ENCODE measurements around the gene SCRN2. TPM values are rescaled to one million over a fixed set of nuclear protein-coding genes. Genes with fewer than 3 reads are reported as not detected.

SCRN2 gene
- total RNA-seq, 2 experiments from 2014 or later = 24.1 to 24.8 TPM

DNA sequence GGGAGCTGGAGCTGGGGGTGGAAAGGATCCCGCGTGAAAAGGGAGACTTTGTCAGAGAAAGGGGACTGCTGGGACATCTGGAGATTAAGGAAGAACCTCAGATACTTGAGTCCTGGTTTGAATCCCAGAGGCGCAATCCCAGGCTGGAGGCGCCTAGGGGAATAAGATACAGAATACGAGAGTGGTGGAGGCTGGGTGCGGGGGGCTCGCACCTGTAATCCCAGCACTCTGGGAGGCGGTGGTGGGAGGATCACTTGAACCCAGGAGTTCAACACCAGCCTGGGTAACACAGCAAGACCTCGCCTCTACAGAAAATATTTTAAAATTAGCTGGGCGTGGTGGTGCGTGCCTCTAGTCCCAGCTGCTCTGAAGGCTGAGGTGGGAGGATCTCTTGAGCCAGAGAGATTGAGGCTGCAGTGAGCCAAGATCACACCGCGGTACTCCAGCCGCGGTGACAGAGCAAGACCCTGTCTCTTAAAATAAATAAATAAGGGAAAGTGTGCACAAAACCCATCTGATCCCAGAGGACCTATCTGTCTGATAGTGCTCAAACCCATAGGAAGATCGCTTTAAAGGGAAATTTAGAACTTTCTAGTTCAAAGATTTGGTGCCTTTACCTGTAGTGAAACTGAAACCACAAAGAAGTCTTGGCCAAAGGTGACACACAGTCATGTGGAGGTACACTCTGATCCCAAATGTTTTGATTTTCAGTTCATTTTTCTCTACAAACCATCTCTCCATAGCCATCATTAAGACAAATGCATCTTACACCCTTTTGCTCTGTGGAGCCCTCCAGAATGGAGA lies 617 bp upstream of the SCRN2 start:
- Mint-ChIP-seq H3K9me3 (ENCODE audit: insufficient read depth) (no peaks in the 10 kb centered on the region), H3K4me1 (ENCODE audit: low read depth) (peaks cover 30% of the 10 kb centered on the region), H3K36me3 (ENCODE audit: low read depth) (no peaks in the 10 kb centered on the region), H3K27ac (peak overlapping the region; percentile 95), H3K27me3 (ENCODE audit: low read depth) (peaks cover 22% of the 10 kb centered on the region), H3K4me3 (peak overlapping the region; percentile 99)
- CTCF ChIA-PET = interaction anchor here (0.8 to 18.7 kb wide), 24 partner anchors 11 to 210 kb away, joined by 3 to 538 read pairs (median 6); partner anchors contain the start of genes CDK5RAP3, LRRC46, MRPL10 and OSBPL7
- ATAC-seq = no peak
- POLR2A ChIA-PET = interaction anchor here (1.0 to 3.2 kb wide), 5 partner anchors 11 to 100 kb away, joined by 3 to 19 read pairs (median 8); partner anchors contain the start of genes LRRC46, MRPL10, PNPO and SP2
- DNase-seq = no peak

DNA sequence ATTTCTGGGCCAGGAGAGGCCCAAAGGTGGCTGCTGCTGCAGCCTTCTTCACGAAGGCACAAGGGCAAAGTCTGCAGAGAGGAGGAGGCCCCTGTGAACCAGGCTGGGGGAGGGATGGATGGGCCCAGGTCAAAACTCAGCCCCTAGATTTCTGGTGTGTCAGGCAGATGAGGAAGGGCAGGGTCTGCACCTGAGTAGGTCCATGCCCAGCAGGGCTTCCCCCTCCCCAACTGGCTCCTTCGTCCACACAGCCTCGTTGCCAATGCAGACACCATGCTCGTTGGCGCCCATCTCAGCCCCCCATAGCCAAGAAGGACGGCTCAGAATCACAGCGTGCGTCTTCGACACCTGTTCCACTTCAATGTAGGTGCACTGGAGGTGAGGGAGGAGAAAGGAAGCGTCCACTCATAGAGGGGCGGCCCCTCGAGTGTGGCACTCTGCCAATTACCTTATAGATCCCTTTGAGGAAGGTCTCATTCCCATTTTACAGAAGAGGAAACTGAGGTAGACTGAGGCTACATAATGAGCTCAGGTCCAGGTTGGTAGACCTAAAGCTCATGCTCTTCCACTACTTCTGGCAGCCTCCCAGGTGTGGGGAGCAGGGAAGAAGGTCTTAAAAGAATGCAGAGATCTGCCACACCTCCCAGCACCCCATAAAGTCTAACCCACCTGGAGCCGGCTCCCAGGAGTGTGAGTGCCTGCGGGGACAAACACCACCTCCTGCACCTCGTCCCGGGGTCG lies 902 bp downstream of the SCRN2 start:
- Mint-ChIP-seq H3K4me3 (peak overlapping the region; percentile 99), H3K27ac (peak overlapping the region; percentile 95), H3K9me3 (ENCODE audit: insufficient read depth) (no peaks in the 10 kb centered on the region), H3K4me1 (ENCODE audit: low read depth) (peaks cover 36% of the 10 kb centered on the region), H3K27me3 (ENCODE audit: low read depth) (peaks cover 9% of the 10 kb centered on the region), H3K36me3 (ENCODE audit: low read depth) (no peaks in the 10 kb centered on the region)
- POLR2A ChIA-PET = interaction anchor here (1.0 to 3.2 kb wide), 5 partner anchors 9 to 130 kb away, joined by 3 to 19 read pairs (median 8); partner anchors contain the start of genes LRRC46, MRPL10, PNPO and SP2
- ATAC-seq (no peak), DNase-seq (no peak)
- CTCF ChIA-PET = interaction anchor here (0.7 to 18.7 kb wide), 20 partner anchors 9 to 212 kb away, joined by 3 to 538 read pairs (median 7); partner anchors contain the start of genes CDK5RAP3, LRRC46, MRPL10 and OSBPL7

DNA sequence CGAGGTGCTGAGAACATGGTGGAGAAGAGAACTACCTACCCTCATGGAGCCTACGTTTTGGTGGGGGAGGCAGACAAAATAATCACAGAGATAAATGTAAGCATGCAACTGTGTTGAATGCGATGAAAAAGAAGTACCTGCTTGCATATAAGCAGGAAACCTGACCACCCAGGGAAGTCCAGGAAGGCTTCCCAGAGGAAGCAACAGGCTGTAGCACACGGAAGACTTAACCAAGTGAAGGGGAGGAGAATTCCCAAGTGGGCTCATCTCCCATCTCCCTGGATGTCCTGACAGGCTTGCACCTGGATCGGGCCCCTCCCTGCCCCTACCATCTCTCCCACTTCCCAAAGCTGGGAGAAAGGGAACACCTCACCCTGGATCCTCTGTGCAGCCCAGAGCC lies 2.0 kb downstream of the SCRN2 start:
- peaks cover 44% of the 10 kb centered on the region for H3K4me1 Mint-ChIP-seq (ENCODE audit: low read depth)
- ChIA-PET POLR2A (interaction anchor here (1.3 to 3.2 kb wide), 3 partner anchors 8 to 131 kb away, joined by 3 to 19 read pairs (median 18); partner anchors contain the start of genes LRRC46, MRPL10 and SP2), CTCF (interaction anchor here (1.2 to 18.7 kb wide), 2 partner anchors 48 to 131 kb away, joined by 7 to 538 read pairs; partner anchors contain the start of genes CDK5RAP3 and SP2)
- no peaks in the 10 kb centered on the region for H3K36me3 Mint-ChIP-seq (ENCODE audit: low read depth)
- ATAC-seq = no peak
- H3K4me3 Mint-ChIP-seq = no peak overlapping the region
- H3K9me3 Mint-ChIP-seq (ENCODE audit: insufficient read depth) = no peaks in the 10 kb centered on the region
- peaks cover under 1% of the 10 kb centered on the region for H3K27me3 Mint-ChIP-seq (ENCODE audit: low read depth)
- DNase-seq = no peak
- H3K27ac Mint-ChIP-seq = no peak overlapping the region

DNA sequence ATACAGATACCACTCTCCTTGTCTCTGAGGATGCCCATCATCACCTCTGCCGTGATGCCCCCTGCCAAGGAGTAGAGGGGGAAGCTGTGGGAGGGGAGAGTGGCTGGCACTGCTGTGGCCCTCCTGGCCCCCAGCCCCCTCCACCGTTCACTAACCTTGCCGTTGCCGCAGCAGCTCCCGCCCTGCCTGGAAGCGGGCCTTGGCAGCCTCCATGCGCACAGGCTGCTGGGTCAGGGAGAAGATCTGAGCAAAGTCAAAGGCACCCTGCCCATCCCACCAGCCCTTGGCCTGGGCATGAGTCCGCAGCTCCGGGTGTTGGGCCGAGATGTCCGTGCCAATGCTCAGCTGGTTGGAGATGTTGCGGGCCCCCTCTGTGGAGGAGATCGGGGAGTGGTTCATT lies 2.4 kb downstream of the SCRN2 start:
- H3K9me3 Mint-ChIP-seq (ENCODE audit: insufficient read depth) = no peaks in the 10 kb centered on the region
- ChIA-PET CTCF (interaction anchor here (18.7 kb wide), 1 partner anchor 48 kb away, joined by 538 read pairs; the partner anchor contains the start of gene SP2), POLR2A (interaction anchor here (3.2 kb wide), 1 partner anchor 57 kb away, joined by 18 read pairs; the partner anchor contains the start of gene SP2)
- H3K4me3 Mint-ChIP-seq = no peak overlapping the region
- ATAC-seq (no peak), DNase-seq (no peak)
- peaks cover 44% of the 10 kb centered on the region for H3K4me1 Mint-ChIP-seq (ENCODE audit: low read depth)
- H3K27ac Mint-ChIP-seq = no peak overlapping the region
- no peaks in the 10 kb centered on the region for H3K36me3 Mint-ChIP-seq (ENCODE audit: low read depth)
- no peaks in the 10 kb centered on the region for H3K27me3 Mint-ChIP-seq (ENCODE audit: low read depth)

DNA sequence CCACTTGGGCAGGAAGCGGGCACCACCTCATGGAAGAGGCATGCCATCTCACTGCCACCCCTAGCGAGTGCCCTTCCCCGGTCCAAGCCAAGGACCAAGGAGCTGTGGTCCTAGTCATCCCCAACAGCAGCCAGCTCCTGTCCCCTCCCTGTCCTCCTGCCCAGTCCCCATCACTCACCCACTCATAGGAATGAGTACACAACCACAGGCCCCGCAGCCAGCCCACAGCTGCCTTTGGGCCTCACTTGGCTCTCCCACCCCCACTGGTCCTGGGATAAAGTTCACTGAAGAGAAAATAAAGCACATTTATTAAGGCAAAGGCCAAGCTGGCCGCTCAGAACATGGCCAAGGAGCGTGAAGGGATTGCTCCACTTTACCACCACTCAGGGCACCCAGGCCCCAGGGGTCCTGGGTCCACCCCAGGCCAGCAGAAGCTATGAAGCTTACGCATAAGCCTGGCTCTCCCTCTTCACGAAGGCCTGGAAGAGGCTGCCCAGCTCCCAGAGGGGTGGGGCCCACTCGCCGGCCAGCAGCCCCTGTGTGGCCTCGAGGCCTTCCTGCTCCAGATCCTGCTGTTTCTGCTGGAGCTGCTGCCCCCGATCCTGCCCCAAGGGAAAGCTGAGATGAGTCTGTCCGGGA lies 3.6 kb downstream of the SCRN2 start:
- Mint-ChIP-seq H3K27me3 (ENCODE audit: low read depth) (no peaks in the 10 kb centered on the region), H3K4me1 (ENCODE audit: low read depth) (peaks cover 39% of the 10 kb centered on the region), H3K4me3 (no peak overlapping the region), H3K27ac (no peak overlapping the region), H3K36me3 (ENCODE audit: low read depth) (no peaks in the 10 kb centered on the region), H3K9me3 (ENCODE audit: insufficient read depth) (no peaks in the 10 kb centered on the region)
- CTCF ChIA-PET = interaction anchor here (1.2 to 3.9 kb wide), 2 partner anchors 49 to 52 kb away, joined by 6 to 27 read pairs; no protein-coding TSS in a partner anchor
- DNase-seq (no peak), ATAC-seq (no peak)
- POLR2A ChIA-PET = interaction anchor here (3.7 kb wide), 1 partner anchor 58 kb away, joined by 17 read pairs; the partner anchor contains the start of gene SP2

DNA sequence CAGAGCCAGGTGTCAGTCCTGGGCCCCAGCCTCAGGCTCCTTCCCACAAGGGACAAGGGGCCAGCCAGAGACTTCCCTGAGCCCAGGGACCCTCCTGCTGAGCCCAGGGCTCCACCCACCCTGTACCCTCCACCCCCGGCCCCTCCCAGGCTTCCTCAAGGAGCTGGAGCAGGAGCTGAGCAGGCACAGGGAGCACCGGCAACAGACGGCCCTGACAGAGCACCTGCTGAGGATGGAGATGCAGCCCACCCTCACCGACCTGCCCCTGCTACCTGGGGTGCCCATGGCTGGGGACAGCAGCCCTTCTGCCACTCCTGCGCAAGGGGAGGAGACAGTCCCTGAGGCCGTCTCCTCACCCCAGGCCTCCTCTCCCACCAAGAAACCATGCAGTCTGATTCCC lies 4.5 kb downstream of the SCRN2 start:
- Mint-ChIP-seq H3K9me3 (ENCODE audit: insufficient read depth) (no peaks in the 10 kb centered on the region), H3K4me1 (ENCODE audit: low read depth) (peaks cover 35% of the 10 kb centered on the region), H3K36me3 (ENCODE audit: low read depth) (no peaks in the 10 kb centered on the region), H3K4me3 (no peak overlapping the region), H3K27me3 (ENCODE audit: low read depth) (no peaks in the 10 kb centered on the region), H3K27ac (no peak overlapping the region)
- POLR2A ChIA-PET = interaction anchor here (3.7 kb wide), 1 partner anchor 59 kb away, joined by 17 read pairs; the partner anchor contains the start of gene SP2
- DNase-seq = no peak
- CTCF ChIA-PET = interaction anchor here (1.2 to 3.9 kb wide), 2 partner anchors 50 to 53 kb away, joined by 6 to 27 read pairs; no protein-coding TSS in a partner anchor
- no peak for ATAC-seq

DNA sequence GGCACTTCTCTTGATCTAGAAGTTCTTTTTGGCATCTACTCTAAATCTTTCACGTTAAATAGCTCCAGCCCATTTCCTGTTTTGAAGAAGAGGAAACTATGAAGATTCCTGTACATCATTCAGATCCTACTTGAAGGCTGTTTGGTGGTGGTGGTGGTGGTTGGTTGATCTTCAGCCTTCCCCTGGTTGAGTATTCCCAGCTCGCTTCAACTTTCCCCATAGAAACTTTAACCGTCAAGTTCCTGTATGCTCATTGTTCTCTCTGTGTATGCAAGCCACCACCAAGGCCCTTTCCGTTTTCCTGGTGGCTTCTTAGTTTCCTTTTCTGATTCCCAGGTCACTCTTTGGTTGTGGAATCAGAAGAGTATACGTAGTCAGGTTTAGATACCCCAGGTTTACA lies 6.3 kb downstream of the SCRN2 start:
- H3K27me3 Mint-ChIP-seq (ENCODE audit: low read depth) = no peaks in the 10 kb centered on the region
- no peak for ATAC-seq
- no peak overlapping the region for H3K4me3 Mint-ChIP-seq
- peaks cover 36% of the 10 kb centered on the region for H3K4me1 Mint-ChIP-seq (ENCODE audit: low read depth)
- no peak for DNase-seq
- H3K27ac Mint-ChIP-seq = peak overlapping the region; percentile 9
- ChIA-PET POLR2A (interaction anchor here (3.7 kb wide), 1 partner anchor 61 kb away, joined by 17 read pairs; the partner anchor contains the start of gene SP2), CTCF (interaction anchor here (1.0 to 3.9 kb wide), 2 partner anchors 8 to 55 kb away, joined by 4 to 27 read pairs; no protein-coding TSS in a partner anchor)
- no peaks in the 10 kb centered on the region for H3K36me3 Mint-ChIP-seq (ENCODE audit: low read depth)
- H3K9me3 Mint-ChIP-seq (ENCODE audit: insufficient read depth) = no peaks in the 10 kb centered on the region

DNA sequence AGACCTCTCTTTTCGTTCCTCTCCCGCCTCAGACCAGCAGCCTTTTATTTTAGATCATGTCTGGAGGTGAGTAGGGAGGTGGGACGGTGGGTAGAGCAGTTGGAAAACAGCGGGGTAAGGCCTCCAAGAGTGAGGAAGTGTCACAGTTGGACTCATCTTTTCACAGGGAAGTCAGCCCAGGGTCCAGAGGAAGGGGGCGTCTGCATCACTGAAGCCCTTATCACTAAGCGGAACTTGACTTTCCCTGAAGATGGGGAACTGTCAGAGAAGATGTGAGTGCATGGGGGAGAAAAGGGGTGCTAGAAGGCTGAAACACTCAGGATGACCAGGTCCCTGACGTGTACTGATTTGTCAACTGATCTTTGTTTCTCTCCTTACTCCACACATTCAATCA lies 9.1 kb downstream of the SCRN2 start:
- Mint-ChIP-seq H3K27me3 (ENCODE audit: low read depth) (no peaks in the 10 kb centered on the region), H3K27ac (peak overlapping the region; percentile 92), H3K4me3 (peak overlapping the region; percentile 84), H3K9me3 (ENCODE audit: insufficient read depth) (no peaks in the 10 kb centered on the region), H3K36me3 (ENCODE audit: low read depth) (peaks cover 15% of the 10 kb centered on the region), H3K4me1 (ENCODE audit: low read depth) (peaks cover 50% of the 10 kb centered on the region)
- DNase-seq = no peak
- ChIA-PET POLR2A (interaction anchor here (0.6 to 2.5 kb wide), 14 partner anchors 8 to 132 kb away, joined by 3 to 25 read pairs (median 6); partner anchors contain the start of genes OSBPL7, PNPO, SCRN2 and SP2), CTCF (interaction anchor here (1.0 to 2.4 kb wide), 10 partner anchors 9 to 139 kb away, joined by 3 to 15 read pairs (median 6); partner anchors contain the start of genes CDK5RAP3, OSBPL7, PNPO and SCRN2)
- no peak for ATAC-seq

DNA sequence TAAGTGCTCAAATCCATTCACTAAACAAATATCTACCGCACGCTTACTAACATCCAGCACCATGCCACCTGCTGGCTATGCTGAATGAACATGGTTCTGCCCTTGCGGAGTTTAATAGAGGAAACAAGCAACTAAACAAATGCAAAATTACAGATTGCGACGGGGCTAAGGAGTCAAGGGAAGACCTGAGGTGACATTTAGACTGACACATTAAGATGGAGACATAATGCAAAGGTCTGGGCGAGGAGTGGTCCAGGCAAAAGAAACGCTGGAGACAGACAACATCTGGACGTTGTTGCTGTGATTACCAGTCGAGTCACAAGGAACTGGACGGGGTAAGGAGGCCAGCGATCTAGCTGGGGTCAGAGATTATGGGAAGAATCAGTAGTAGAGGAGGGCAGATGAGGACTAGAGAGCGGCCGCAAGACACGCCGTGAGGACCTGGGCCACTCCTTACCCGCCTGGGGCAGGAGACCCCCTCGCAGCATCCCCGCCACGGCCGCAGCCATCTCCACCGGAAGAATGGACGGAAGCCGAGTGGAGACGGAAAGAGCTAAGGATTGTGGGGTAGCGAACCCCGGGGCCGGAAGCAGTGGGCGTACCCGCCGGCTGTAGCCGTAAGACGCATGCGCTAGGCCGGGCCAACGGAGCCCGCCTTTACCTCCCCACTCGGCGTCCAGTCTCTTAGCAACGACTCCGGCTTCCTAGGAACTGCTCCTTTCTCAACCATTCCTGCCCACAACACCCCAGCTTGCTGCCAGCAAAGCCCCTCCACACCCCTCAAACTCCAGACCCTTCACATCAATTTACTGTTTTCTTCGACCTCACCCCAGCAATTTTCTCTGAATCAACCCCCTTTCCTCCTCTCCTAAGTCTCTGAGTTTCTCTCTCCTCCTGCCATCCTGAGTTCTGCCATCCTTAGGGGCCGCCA lies 9.8 kb downstream of the SCRN2 start, which contains the start of the genes LRRC46 and MRPL10:
Gene LRRC46 (plus strand): TSS at position 668 of the 931 bp plus-strand sequence. CDS start 320 bp downstream, outside the sequence.
Gene MRPL10 (minus strand): TSS at position 539 of the 931 bp plus-strand sequence. CDS start 30 bp downstream, at position 509.
- CTCF ChIA-PET = interaction anchor here (0.8 to 2.4 kb wide), 13 partner anchors 10 to 140 kb away, joined by 3 to 15 read pairs (median 5); partner anchors contain the start of genes CDK5RAP3, OSBPL7, PNPO and SCRN2
- H3K4me1 Mint-ChIP-seq (ENCODE audit: low read depth) = peaks cover 50% of the 10 kb centered on the region
- peak within 1 kb of the TSS; percentile 84 for H3K4me3 Mint-ChIP-seq
- ATAC-seq (peak; percentile 90), DNase-seq (peak; percentile 95)
- H3K9me3 Mint-ChIP-seq (ENCODE audit: insufficient read depth) = no peaks in the 10 kb centered on the region
- peak within 1 kb of the TSS; percentile 92 for H3K27ac Mint-ChIP-seq
- POLR2A ChIA-PET = interaction anchor here (0.6 to 2.5 kb wide), 15 partner anchors 8 to 175 kb away, joined by 3 to 25 read pairs (median 5); partner anchors contain the start of genes OSBPL7, PNPO, SCRN2 and SP2
- H3K27me3 Mint-ChIP-seq (ENCODE audit: low read depth) = no peaks in the 10 kb centered on the region
- peaks cover 22% of the 10 kb centered on the region for H3K36me3 Mint-ChIP-seq (ENCODE audit: low read depth)
